ENCODE data around the gene HPCAL1.

HPCAL1 gene

GRCh38 chr2:10355471-10356438 is 53.1 kb downstream of the HPCAL1 start:
- no peak for DNase-seq (ENCODE audit: low read depth)

- no peak for DNase-seq (ENCODE audit: low read depth)
Observed at GRCh38 chr2:10356439-10356811, 53.7 kb downstream of the HPCAL1 start.

- no peak for DNase-seq (ENCODE audit: low read depth)
Observed at GRCh38 chr2:10357193-10358169, 54.8 kb downstream of the HPCAL1 start.

- no peak for DNase-seq (ENCODE audit: low read depth)
Observed at GRCh38 chr2:10359246-10359645, 56.5 kb downstream of the HPCAL1 start.

- no peak for DNase-seq (ENCODE audit: low read depth)
Observed at GRCh38 chr2:10359731-10360329, 57.1 kb downstream of the HPCAL1 start.

GRCh38 chr2:10360460-10360849 is 57.8 kb downstream of the HPCAL1 start:
- DNase-seq (ENCODE audit: low read depth): no peak

GRCh38 chr2:10360850-10361588 is 58.3 kb downstream of the HPCAL1 start:
- DNase-seq (ENCODE audit: low read depth): no peak

- DNase-seq (ENCODE audit: low read depth): no peak
Observed at GRCh38 chr2:10362096-10362897, 59.6 kb downstream of the HPCAL1 start.

GRCh38 chr2:10362898-10363454 is 60.3 kb downstream of the HPCAL1 start:
- DNase-seq (ENCODE audit: low read depth): no peak

GRCh38 chr2:10363861-10364610 is 61.3 kb downstream of the HPCAL1 start:
- DNase-seq (ENCODE audit: low read depth): no peak

GRCh38 chr2:10365412-10365811 is 62.7 kb downstream of the HPCAL1 start:
- no peak for DNase-seq (ENCODE audit: low read depth)

GRCh38 chr2:10366601-10367270 is 64.0 kb downstream of the HPCAL1 start:
- DNase-seq (ENCODE audit: low read depth): no peak

- DNase-seq (ENCODE audit: low read depth): no peak
Observed at GRCh38 chr2:10367472-10368439, 65.1 kb downstream of the HPCAL1 start.

- no peak for DNase-seq (ENCODE audit: low read depth)
Observed at GRCh38 chr2:10368491-10369231, 66.0 kb downstream of the HPCAL1 start.

GRCh38 chr2:10369269-10370255 is 66.9 kb downstream of the HPCAL1 start:
- no peak for DNase-seq (ENCODE audit: low read depth)

GRCh38 chr2:10370390-10370789 is 67.7 kb downstream of the HPCAL1 start:
- DNase-seq (ENCODE audit: low read depth): no peak
